HG02852 (cell line): ENCODE measurements around the gene RTP3.

ENCODE experiments used
- ATAC-seq: cut with Tn5 transposase; IDR thresholded peaks from one replicate; pipeline ENCODE4 v1.9.1; 2021; ENCODE audit warnings: mild to moderate bottlenecking, moderate library complexity; ENCODE audit not compliant: unreplicated experiment

Gene RTP3

DNA sequence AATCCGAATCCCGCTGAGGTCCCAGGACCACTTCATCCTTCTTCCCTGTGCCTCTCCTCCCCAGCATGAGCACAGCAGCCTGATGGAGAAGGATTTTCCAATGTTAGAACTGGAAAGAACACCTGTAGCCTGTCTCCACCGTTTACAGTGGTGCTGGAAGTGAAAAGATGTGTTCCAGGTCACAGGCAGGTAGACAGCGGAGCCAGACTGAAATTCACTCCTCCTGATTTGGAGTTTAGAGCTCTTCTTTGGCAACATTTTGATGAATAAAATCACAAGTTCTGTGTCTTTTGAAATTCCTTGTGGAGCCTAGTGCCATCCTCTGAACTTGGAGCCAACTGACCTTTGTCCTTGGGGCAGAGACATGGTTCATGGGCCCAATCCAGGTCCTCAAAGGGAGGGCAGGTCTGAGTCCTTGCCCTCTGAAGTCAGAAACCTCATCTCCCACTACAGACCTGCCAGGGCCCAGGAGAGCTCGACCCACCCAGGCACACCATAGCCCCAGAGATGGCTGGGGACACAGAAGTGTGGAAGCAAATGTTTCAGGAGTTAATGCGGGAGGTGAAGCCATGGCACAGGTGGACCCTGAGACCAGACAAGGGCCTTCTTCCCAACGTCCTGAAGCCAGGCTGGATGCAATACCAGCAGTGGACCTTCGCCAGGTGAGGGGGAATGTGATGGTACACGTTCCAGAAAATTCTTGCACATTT, at the start of gene RTP3:
Gene RTP3, plus strand, starts transcription at position 421 of the 710 bp plus-strand sequence. Its CDS starts 87 bp downstream, at position 508.
- no peak for ATAC-seq

DNA sequence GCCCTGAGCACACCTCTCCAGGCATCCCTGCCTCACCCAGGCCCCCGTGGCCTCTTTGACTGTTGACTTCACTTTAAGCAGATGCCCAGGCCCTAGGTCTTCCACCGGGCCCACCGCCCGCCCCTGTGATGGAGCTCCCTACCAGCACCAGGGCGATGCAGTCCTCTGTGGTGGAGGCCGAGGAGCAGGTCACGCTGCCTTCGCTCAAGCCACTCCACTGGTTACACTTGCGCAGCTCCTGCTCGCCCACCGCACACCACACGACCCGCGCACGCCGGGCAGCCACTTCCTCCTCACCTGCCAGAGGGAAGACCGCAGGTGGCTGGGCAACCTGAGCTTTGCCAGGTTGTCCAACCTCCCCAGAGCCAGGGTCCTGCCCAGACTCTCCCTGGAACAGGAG, 49.1 kb upstream of the RTP3 start:
- no peak for ATAC-seq

DNA sequence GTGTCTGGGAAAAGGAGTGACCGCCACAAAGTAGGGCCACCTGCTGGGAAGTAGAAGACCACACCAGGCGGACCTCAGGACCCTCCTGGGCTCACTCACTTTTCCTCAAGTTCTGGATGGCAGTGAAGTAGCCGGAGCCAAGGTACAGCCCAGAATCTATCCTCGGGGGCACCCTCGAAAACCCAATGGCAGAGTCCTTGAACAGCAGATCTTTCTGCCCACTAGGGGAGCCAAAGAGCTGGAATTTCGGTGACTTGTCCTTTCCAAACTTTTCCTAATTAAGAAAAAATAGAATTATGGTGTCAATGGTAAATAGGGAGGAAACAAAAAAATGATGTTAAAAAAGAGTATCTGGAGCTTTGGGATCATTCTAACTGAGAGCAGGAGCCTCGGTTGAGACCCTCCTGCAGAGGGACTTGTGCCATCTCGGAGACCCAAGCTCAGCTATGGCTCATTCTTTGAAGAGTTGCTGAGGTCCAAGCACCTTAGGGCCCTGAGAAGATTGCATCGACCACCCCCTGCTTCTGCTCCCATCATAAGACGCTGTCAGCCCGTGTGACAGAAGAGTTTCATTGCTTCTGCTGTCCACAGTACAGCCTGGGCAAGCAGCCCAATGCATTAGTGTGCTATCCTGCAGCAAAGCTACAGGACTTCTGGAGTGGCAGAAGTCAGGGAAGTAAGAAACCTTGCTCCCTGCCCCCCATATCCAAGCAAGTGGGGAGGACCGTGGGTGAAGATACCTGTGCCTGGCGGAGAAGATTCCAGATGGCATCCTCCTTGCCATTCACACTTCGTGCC, 47.8 kb upstream of the RTP3 start:
- ATAC-seq: no peak

- ATAC-seq: no peak
Observed at GRCh38 chr3:46453526-46454208, 44.1 kb upstream of the RTP3 start.

DNA sequence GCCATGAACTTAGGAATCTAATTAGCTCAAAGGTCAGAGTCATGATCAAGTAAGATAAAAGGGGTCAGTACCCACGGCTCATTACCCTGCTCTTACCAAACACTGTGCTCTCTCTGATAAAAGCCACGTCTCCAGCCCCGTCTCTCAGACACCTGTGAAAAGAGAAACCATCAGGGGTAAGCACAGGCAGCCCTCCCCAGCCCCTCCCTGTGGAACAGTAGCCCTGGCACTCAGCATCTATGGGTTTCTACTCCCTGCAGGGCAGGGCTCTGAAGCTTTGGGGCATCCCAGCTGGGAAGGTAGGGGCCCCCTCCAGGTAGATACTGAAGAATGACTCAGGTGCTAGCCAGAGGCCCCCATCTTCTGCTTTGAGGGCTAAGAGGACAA, 43.6 kb upstream of the RTP3 start:
- no peak for ATAC-seq

- no peak for ATAC-seq
Observed at GRCh38 chr3:46454606-46455005, 43.2 kb upstream of the RTP3 start.

DNA sequence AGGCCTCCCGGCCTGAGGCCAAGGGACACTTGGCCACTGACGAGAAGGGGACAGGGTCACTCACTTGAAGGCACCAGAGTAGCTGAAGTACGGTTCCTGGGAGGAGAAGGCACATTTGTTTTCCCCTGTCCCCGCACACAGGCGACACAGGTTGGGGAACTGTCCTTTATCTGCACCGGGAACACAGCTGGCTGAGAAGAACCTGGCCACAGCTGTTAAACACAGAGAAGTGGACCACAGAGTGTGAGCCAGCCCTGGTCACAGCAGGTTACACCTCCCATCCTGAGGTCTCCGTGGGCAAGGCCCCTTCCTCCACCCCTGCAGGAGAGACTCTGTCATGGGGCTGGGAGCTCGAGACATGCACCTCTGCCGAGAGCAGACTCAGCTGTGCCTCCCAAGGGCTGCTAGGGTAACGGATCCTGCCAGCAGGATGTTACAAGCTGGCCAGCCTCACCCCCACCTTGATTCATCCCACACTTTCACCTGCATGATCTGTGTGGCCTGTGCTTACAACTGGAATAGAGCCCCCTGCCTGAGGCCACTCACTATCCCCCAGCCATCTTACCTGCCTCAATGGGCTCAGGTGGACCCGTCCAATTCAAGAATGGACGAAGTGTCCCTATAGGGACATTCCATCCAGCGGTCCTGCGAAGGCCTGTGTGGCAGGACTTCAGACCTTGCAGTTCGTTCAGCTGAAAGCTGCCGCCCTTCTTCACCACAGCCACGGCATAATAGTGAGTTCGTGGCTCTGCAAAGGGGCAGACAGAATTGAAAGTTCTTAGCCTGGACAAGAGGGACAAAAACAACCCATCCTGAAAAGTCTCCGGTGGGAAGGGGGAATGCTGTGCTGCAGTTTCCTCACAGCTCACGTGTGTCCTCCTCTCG, 42.3 kb upstream of the RTP3 start:
- no peak for ATAC-seq

GRCh38 chr3:46456118-46456517, 41.7 kb upstream of the RTP3 start:
- ATAC-seq: no peak

DNA sequence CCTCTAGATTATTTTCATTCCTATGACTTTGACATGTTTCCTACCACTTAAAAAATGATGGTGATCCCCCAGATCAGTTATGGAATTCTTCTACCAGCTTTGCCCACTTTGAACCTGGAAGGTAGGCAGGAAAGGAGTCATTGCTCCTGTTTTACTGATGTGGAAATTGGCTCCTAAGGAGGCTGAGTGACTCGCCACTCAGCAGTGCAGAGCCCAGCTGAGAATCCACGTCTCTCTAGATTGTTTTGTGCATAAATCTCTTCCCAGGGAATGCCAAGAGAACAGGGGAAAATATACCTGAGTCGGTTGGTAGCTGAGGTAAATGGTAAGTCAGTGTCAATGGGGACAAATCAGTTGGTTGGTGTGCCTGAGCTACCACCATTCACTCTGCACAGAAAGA, 37.7 kb upstream of the RTP3 start:
- no peak for ATAC-seq

DNA sequence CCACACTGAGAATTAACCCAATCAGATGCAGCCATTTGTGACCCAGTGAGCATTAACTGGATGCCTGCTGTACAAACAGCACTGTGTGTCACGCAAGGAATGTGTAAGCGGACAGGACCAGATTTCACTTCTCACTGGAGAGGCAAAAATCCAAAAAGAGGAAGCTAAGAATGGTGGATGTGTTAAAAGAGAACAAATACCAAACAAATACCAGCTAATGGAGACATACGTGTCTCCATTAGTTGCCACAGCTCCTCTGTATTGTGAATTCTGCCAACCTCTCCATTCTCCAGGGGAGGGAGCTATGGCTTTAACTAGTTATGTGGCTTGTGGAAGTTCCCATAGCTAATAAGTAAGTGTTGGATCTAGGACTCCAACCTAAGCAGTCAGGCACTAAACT, 35.7 kb upstream of the RTP3 start:
- ATAC-seq: no peak

DNA sequence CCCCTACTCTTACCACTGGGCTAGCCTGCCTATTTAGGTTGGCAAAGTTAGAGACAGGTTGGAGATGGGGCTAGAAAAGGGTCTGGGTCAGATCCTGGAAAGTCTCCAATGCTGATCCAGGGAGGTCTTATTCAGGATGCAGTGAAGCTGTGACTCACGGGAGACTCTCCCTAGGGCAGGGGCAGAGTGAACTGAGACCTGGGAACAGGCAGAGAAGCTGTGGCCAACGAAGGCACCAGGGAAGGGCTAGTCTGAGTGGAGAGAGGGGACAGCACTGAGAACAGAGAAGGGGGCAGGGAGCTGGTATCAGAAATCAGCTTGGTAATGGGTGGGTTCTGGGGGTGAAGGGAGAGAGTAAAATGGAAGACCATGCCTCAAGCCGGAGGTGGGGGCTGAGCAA, 35.3 kb upstream of the RTP3 start:
- no peak for ATAC-seq

GRCh38 chr3:46463120-46463867, 34.5 kb upstream of the RTP3 start:
- no peak for ATAC-seq

DNA sequence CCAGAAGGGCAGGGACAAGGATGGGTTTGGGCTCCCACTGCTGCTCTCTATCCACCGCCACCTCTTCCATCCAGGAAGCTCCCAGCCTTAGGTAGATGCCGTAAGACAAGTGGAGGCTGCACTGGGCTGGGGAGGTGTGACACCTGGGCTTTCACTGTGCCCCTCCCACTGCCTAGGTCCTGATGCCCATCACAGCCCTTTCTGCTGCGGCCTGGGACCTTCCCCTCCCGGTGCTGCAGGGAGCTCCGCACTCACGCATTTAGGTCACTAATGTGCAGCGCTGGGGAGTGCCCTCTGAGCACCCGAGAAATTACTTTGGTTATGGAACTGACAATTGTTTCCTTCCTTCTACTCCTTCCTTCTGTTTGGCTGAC, 33.9 kb upstream of the RTP3 start:
- ATAC-seq: no peak

DNA sequence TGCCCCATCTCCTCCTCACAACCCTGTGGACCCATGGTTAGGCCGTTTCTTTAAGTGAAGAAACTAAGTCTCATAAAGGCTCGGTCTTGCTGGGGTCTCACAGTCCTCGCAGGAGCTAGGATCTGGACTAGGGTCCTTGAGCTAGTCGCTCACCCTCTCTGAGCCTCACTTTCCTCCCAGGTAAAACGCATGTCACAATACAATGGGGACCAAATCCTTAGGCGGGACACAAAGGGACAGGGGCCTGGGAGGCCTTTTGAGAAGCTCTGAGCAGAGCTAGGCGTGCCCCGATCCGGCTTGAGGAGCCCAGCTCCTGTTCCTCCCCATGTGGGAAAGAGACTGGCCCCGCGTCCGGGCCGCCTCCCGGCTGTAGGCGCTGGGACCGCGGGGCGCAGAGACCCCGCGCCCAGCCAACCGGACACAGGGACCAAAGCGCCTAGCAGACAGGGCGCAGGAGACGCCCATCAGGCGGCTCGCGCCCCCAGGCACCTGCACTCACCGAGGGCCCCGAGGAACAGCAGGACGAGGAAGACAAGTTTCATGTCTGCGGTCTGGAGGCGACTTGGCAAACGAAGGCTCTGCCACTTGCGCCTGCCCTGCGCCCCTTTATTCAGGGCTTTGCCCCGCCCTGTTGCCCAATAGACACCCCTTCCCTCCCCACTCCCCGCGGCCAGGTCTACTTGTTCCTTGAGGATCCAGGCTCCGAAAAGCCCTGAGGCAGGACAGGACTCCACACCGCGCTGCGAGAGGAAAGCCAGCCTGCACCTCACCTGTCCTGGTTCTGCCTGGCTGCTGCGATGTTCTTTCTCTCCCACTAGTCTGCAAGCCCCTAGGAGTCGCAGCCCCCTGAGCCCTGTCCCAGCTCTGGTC, 33.2 kb upstream of the RTP3 start, which contains the start of gene LTF:
Gene LTF, minus strand, starts transcription at position 580 of the 870 bp plus-strand sequence. Its CDS starts 38 bp downstream, at position 542.
- no peak for ATAC-seq

DNA sequence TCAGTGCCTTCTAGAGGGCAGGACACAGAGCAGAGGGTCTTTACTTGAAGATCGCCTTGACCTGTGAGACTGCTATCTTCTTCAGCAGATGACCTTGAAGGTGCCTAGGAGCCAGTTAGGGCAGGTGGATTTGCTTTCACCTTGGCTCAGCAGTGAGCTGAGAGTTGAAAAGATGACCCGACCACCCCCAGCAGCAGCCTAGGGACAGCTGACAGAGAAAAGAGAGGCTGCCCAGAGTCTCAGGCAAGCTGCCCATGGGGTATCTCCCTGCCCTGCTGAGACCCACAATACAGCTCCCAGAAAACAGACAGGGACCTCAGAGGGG, 32.6 kb upstream of the RTP3 start:
- ATAC-seq: no peak

- ATAC-seq: no peak
Observed at GRCh38 chr3:46466273-46466672, 31.5 kb upstream of the RTP3 start.

GRCh38 chr3:46466871-46467403, 30.8 kb upstream of the RTP3 start:
- no peak for ATAC-seq

DNA sequence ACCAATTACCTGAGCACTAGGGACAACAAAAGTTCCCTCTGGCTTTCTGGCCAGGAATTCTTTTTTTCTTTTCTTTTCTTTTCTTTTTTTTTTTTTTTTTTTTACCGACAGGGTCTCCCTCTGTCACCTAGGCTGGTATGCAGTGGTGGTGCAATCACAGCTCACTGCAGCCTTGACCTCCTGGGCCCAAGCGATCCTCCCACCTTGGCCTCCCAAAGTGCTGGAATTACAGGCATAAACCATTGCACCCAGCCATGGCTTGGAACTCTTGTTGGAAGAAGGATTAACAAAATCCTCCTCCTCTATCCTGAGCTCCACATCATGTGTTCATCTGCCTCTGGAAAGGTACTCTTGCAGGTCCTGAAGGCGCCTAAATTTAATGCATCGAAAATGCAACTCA, 30.2 kb upstream of the RTP3 start:
- no peak for ATAC-seq
